MM.1S (cell line): ENCODE measurements around the gene CACNA2D1.

Source experiments
- EZH2 ChIP-seq: fragments of 300-600 bp; sonication (generic); optimal IDR thresholded peaks from 2 replicates; pipeline ENCODE3; 2017; ENCODE audit warnings: low read depth, mild to moderate bottlenecking, antibody characterized with exemption, low read length, mixed read lengths
- EZH2phosphoT487 ChIP-seq: fragments of 300-600 bp; sonication (generic); IDR thresholded peaks from 2 replicates; pipeline ENCODE4 v1.6.1; 2018; ENCODE audit warnings: antibody characterized with exemption, low read length
- TF ChIP-seq, protein P1 (sequence below): fragments of 300-600 bp; sonication (generic); IDR thresholded peaks from 2 replicates; pipeline ENCODE4 v1.5.1; 2016; ENCODE audit warnings: antibody characterized with exemption, low read length, mixed read lengths

GRCh38 chr7:82035456-82035855 is 408.1 kb downstream of the CACNA2D1 start:
- TF ChIP-seq, protein P1, sequence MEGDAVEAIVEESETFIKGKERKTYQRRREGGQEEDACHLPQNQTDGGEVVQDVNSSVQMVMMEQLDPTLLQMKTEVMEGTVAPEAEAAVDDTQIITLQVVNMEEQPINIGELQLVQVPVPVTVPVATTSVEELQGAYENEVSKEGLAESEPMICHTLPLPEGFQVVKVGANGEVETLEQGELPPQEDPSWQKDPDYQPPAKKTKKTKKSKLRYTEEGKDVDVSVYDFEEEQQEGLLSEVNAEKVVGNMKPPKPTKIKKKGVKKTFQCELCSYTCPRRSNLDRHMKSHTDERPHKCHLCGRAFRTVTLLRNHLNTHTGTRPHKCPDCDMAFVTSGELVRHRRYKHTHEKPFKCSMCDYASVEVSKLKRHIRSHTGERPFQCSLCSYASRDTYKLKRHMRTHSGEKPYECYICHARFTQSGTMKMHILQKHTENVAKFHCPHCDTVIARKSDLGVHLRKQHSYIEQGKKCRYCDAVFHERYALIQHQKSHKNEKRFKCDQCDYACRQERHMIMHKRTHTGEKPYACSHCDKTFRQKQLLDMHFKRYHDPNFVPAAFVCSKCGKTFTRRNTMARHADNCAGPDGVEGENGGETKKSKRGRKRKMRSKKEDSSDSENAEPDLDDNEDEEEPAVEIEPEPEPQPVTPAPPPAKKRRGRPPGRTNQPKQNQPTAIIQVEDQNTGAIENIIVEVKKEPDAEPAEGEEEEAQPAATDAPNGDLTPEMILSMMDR = no peak
- TF ChIP-seq EZH2phosphoT487 (no peak), EZH2 (no peak)
